ENCODE results near the gene MOGAT2.

Gene MOGAT2

GRCh38 chr11:75760243-75760642 lies 42.6 kb downstream of the MOGAT2 start:
- DNase-seq, result no peak

GRCh38 chr11:75760710-75761493 lies 43.3 kb downstream of the MOGAT2 start:
- DNase-seq, result no peak

- no peak for DNase-seq
Measured at GRCh38 chr11:75762158-75762557, 44.5 kb downstream of the MOGAT2 start.

GRCh38 chr11:75762885-75763284 lies 45.2 kb downstream of the MOGAT2 start:
- no peak for DNase-seq

- DNase-seq, result no peak
Measured at GRCh38 chr11:75763846-75764245, 46.2 kb downstream of the MOGAT2 start.

- no peak for DNase-seq
Measured at GRCh38 chr11:75765116-75765515, 47.5 kb downstream of the MOGAT2 start.

GRCh38 chr11:75766443-75767227 lies 49.0 kb downstream of the MOGAT2 start:
- no peak for DNase-seq

GRCh38 chr11:75767228-75767572 lies 49.6 kb downstream of the MOGAT2 start:
- peak in 1 of 3 experiments; percentile 20 for DNase-seq

- no peak for DNase-seq
Measured at GRCh38 chr11:75767793-75768111, 50.1 kb downstream of the MOGAT2 start.

- peak; percentile 87 to 98 (median 97) for DNase-seq
Measured at GRCh38 chr11:75768112-75768908, 50.7 kb downstream of the MOGAT2 start, which contains the start of gene DGAT2. TSS of gene DGAT2 (plus strand) at chr11:75768778. CDS start at chr11:75768992, 214 bp downstream.

GRCh38 chr11:75768909-75769771 lies 51.5 kb downstream of the MOGAT2 start:
- DNase-seq, result peak in 2 of 3 experiments; percentile 59 to 70

GRCh38 chr11:75770102-75770501 lies 52.5 kb downstream of the MOGAT2 start:
- DNase-seq, result no peak

- no peak for DNase-seq
Measured at GRCh38 chr11:75771646-75772410, 54.2 kb downstream of the MOGAT2 start.

- no peak for DNase-seq
Measured at GRCh38 chr11:75773595-75774353, 56.1 kb downstream of the MOGAT2 start.

- no peak for DNase-seq
Measured at GRCh38 chr11:75775056-75775455, 57.4 kb downstream of the MOGAT2 start.

GRCh38 chr11:75776546-75776945 lies 58.9 kb downstream of the MOGAT2 start:
- no peak for DNase-seq

- DNase-seq, result no peak
Measured at GRCh38 chr11:75777461-75778110, 59.9 kb downstream of the MOGAT2 start.

GRCh38 chr11:75778962-75779361 lies 61.3 kb downstream of the MOGAT2 start:
- DNase-seq, result no peak

GRCh38 chr11:75779960-75780359 lies 62.3 kb downstream of the MOGAT2 start:
- DNase-seq, result no peak

- no peak for DNase-seq
Measured at GRCh38 chr11:75780888-75781287, 63.2 kb downstream of the MOGAT2 start.

Data from NCI-H1417 (cell line).